Gastroesophageal sphincter (tissue), 4 donors: ENCODE results near the gene DKK3. TPM values are rescaled to one million over a fixed set of nuclear protein-coding genes. Genes with fewer than 3 reads are reported as not detected.
"Not testable (repeated sequence)": the region's sequence is repeated elsewhere in the genome, so short reads cannot be mapped to it uniquely, and the experiment has no call there.

Experiments used
- ATAC-seq: fragments of 150-250 bp; one replicate; pipeline ENCODE4 v1.9.1; 2016; ENCODE audit warnings: mild to moderate bottlenecking, moderate library complexity
- H3K27ac ChIP-seq, 4 donors: fragments of 200-600 bp; sonication (generic) in 3 of 4; 1 replicate in 3 of 4; 2 replicates in 1 of 4; pipeline ENCODE4 v1.5.1; 2016 to 2019
- H3K27me3 ChIP-seq: fragments of 200-600 bp; sonication (generic); one replicate; pipeline ENCODE4 v1.5.1; 2019
- H3K36me3 ChIP-seq, 2 donors: fragments of 200-600 bp; sonication (generic); one replicate each; pipeline ENCODE4 v1.5.1; 2019; ENCODE audit warnings: control low read depth in 1 of 2
- H3K4me1 ChIP-seq, 3 donors: fragments of 200-600 bp; sonication (generic); 1 replicate in 2 of 3; 2 replicates in 1 of 3; pipeline ENCODE4 v1.5.1; 2016 to 2019; ENCODE audit warnings: control low read depth in 2 of 3
- H3K4me3 ChIP-seq, 2 donors: fragments of 200-600 bp; sonication (generic); one replicate each; pipeline ENCODE4 v1.5.1; 2019; ENCODE audit warnings: mild to moderate bottlenecking in 1 of 2, moderate library complexity in 1 of 2
- H3K9me3 ChIP-seq, 3 donors: fragments of 200-600 bp; sonication (generic); one replicate each; pipeline ENCODE4 v1.5.1; 2017 to 2019; ENCODE audit warnings: control low read depth in 2 of 3
- CTCF ChIP-seq, 4 experiments: fragments of 200-600 bp in 2 of 4; fragments of 450-650 bp in 2 of 4; sonication (generic) in 1 of 4; IDR thresholded peaks; one replicate each; pipeline ENCODE4 v1.5.1; 2017 to 2019; ENCODE audit warnings: antibody characterized with exemption in 4 of 4, mild to moderate bottlenecking in 2 of 4, moderate library complexity in 2 of 4
- EP300 ChIP-seq: sonication (generic); formaldehyde crosslinking; IDR thresholded peaks from one replicate; pipeline ENCODE4 v1.6.1; 2017; ENCODE audit warnings: antibody characterized with exemption, mild to moderate bottlenecking
- POLR2A ChIP-seq, 2 donors: fragments of 450-650 bp; IDR thresholded peaks; one replicate each; pipeline ENCODE4 v1.6.1; 2017; ENCODE audit warnings: antibody characterized with exemption in 2 of 2, mild to moderate bottlenecking in 2 of 2, moderate library complexity in 1 of 2
- POLR2AphosphoS5 ChIP-seq: sonication (generic); formaldehyde crosslinking; IDR thresholded peaks from one replicate; pipeline ENCODE4 v1.6.1; 2017; ENCODE audit warnings: antibody characterized with exemption
- WGBS, 2 donors: methylation state at CpG; one replicate each; pipeline ENCODE4 v1.1.5; 2018; ENCODE audit warnings: low coverage in 1 of 2; 5-methylcytosine and 5-hydroxymethylcytosine counted together
- total RNA-seq, 4 donors: library from RNA; depleted of rRNA; stranded (reverse); fragments of >200 nt; gene quantifications; one replicate each; pipeline ENCODE4 v1.1.0, GENCODE V29; 2016

DKK3 gene
- total RNA-seq, 4 donors from 2014 or later, result 72.1 to 249 (median 127) TPM

GRCh38 chr11:12045914-12046635, 37.6 kb upstream of the DKK3 start:
- Histone ChIP-seq H3K27ac (peak overlapping the region in 1 of 4 donors; percentile 83), H3K36me3 (no peaks in the 10 kb centered on the region), H3K27me3 (no peaks in the 10 kb centered on the region), H3K4me3 (no peak overlapping the region), H3K9me3 (no peaks in the 10 kb centered on the region), H3K4me1 (peaks cover 0 to 41% (median 9%) of the 10 kb centered on the region in 3 donors)
- ATAC-seq, result no peak
- 73 to 90% methylated on average over 2 to 6 of the region's 7 CpGs for WGBS, 2 donors
- TF ChIP-seq POLR2A (IDR thresholded peaks at IDR 0.05), result no peak

- no peaks in the 10 kb centered on the region for H3K36me3 ChIP-seq
- H3K9me3 ChIP-seq, result no peaks in the 10 kb centered on the region
- H3K27ac ChIP-seq, result peak overlapping the region; percentile 37 to 82 (median 76)
- TF ChIP-seq POLR2A (IDR thresholded peaks at IDR 0.05) (no peak), EP300 (no peak), CTCF (IDR thresholded peaks at IDR 0.05) (no peak), POLR2AphosphoS5 (no peak)
- H3K4me3 ChIP-seq, result no peak overlapping the region
- peaks cover 0 to 30% (median 9%) of the 10 kb centered on the region in 3 donors for H3K4me1 ChIP-seq
- H3K27me3 ChIP-seq, result no peaks in the 10 kb centered on the region
- no peak for ATAC-seq
- WGBS, 2 donors, result 79% methylated on average over 4 of the region's 8 CpGs; no CpG with 5 or more reads in 1 of the 2 donors
Measured at GRCh38 chr11:12044799-12045198, 36.4 kb upstream of the DKK3 start.

- peak; percentile 91 to 99 (median 96) for TF ChIP-seq CTCF (IDR thresholded peaks at IDR 0.05)
- no peak for TF ChIP-seq EP300
- peak; percentile 94 for TF ChIP-seq POLR2AphosphoS5
- TF ChIP-seq POLR2A (IDR thresholded peaks at IDR 0.05), result no peak
- Histone ChIP-seq H3K36me3 (no peaks in the 10 kb centered on the region), H3K27me3 (no peaks in the 10 kb centered on the region), H3K4me3 (no peak overlapping the region), H3K27ac (peak overlapping the region; percentile 37 to 82 (median 76)), H3K4me1 (peaks cover 0 to 30% (median 9%) of the 10 kb centered on the region in 3 donors), H3K9me3 (no peaks in the 10 kb centered on the region)
- ATAC-seq, result peak; percentile 87
- 8 to 13% methylated on average over 9 to 10 of the region's 14 CpGs for WGBS, 2 donors
Measured at GRCh38 chr11:12043959-12044791, 35.7 kb upstream of the DKK3 start.

GRCh38 chr11:12043221-12043620, 34.8 kb upstream of the DKK3 start:
- Histone ChIP-seq H3K4me1 (peaks cover 0 to 30% (median 9%) of the 10 kb centered on the region in 3 donors), H3K4me3 (no peak overlapping the region), H3K36me3 (no peaks in the 10 kb centered on the region), H3K27me3 (no peaks in the 10 kb centered on the region), H3K9me3 (no peaks in the 10 kb centered on the region), H3K27ac (peak overlapping the region; percentile 37 to 82 (median 76))
- no peak for ATAC-seq
- 90 to 93% methylated on average over 4 to 7 of the region's 7 CpGs for WGBS, 2 donors
- TF ChIP-seq CTCF (IDR thresholded peaks at IDR 0.05), result no peak
- no peak for TF ChIP-seq EP300
- TF ChIP-seq POLR2A (IDR thresholded peaks at IDR 0.05), result no peak
- no peak for TF ChIP-seq POLR2AphosphoS5

GRCh38 chr11:12042215-12042676, 33.8 kb upstream of the DKK3 start:
- no peak for TF ChIP-seq POLR2AphosphoS5
- TF ChIP-seq EP300, result no peak
- no peak for TF ChIP-seq CTCF (IDR thresholded peaks at IDR 0.05)
- TF ChIP-seq POLR2A (IDR thresholded peaks at IDR 0.05), result no peak
- Histone ChIP-seq H3K4me3 (no peak overlapping the region), H3K27ac (no peak overlapping the region), H3K9me3 (no peaks in the 10 kb centered on the region), H3K36me3 (no peaks in the 10 kb centered on the region), H3K4me1 (peaks cover 0 to 25% (median 3%) of the 10 kb centered on the region in 3 donors), H3K27me3 (no peaks in the 10 kb centered on the region)
- ATAC-seq, result no peak
- 73 to 76% methylated on average over 5 to 7 of the region's 7 CpGs for WGBS, 2 donors

- H3K9me3 ChIP-seq, H3K27ac ChIP-seq, H3K36me3 ChIP-seq, H3K27me3 ChIP-seq, ATAC-seq, H3K4me3 ChIP-seq: not testable (repeated sequence)
- H3K4me1 ChIP-seq, result peaks cover 0 to 20% (median 0%) of the 10 kb centered on the region in 3 donors
- no CpG with 5 or more reads among the region's 5 CpGs for WGBS, 2 donors
Measured at GRCh38 chr11:12040719-12041118, 32.3 kb upstream of the DKK3 start.
